ENCODE measurements around the gene RPL36. TPM values are rescaled to one million over a fixed set of nuclear protein-coding genes. Genes with fewer than 3 reads are reported as not detected.

RPL36 gene
- total RNA-seq, 1 experiment from 2014 or later, result 1,504 TPM

DNA sequence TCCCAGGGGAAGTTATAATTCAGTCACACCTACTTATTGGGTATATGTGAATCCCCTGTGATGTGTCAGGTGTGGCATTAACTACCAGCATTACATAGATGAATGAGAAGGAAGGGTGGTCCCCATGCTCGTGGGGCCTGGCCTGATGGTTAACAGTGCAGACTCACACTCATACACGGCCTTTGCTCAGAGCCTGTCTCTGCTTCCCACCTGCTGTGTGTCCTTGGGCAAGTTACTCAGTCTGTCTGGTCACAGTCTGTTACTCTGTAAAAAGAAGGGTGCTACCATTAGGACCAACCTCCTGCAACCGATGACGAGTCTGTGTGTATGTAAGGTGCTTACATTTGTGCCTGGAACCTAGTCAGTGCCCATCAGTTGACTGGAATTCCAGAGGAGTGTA is 43.4 kb upstream of the RPL36 start (continued):
- TF ChIP-seq CTCF (IDR thresholded peaks at IDR 0.05 in 2 of 3, conservative IDR thresholded peaks at IDR 0.05 in 1 of 3; ENCODE audit: borderline replicate concordance in 1 of 3, insufficient read depth in 1 of 3, low read depth in 2 of 3, low read length in 2 of 3) (no peak), POLR2AphosphoS5 (IDR thresholded peaks at IDR 0.05; ENCODE audit: low read depth, low read length) (no peak), CBX3 (IDR thresholded peaks at IDR 0.05; ENCODE audit: low read depth) (no peak), ELF1 (IDR thresholded peaks at IDR 0.05; ENCODE audit: borderline replicate concordance, low read depth) (no peak), EGR1 (IDR thresholded peaks at IDR 0.05; ENCODE audit: low read depth) (no peak), YY1 (IDR thresholded peaks at IDR 0.05; ENCODE audit: extremely low read depth, insufficient replicate concordance, low read depth, low read length) (no peak)
- TF ChIP-seq, protein P1, sequence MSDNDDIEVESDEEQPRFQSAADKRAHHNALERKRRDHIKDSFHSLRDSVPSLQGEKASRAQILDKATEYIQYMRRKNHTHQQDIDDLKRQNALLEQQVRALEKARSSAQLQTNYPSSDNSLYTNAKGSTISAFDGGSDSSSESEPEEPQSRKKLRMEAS (IDR thresholded peaks at IDR 0.05), result no peak

DNA sequence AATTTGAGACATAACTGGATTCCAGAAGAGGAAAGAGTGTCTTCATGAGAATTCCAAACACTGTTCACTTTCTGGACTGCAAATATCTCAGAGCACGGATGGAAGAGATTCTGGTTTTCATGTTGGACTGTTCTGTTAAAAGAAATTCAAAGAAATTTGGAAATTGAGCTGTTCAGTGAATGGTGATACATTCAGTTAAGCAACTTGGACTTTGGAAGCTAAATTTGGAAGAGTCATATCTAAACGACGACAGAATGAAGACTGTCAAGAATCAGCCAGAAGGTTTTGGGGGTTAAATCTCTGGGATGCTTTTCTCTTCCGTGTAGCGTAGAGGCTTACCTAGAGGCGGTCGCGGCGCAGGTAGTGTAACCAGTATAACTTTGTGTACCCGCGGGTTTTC is 41.6 kb upstream of the RPL36 start:
- Histone ChIP-seq H3K4me1 (ENCODE audit: control insufficient read depth in 1 of 2, insufficient read depth in 2 of 2, low read length in 2 of 2) (no peaks in the 10 kb centered on the region), H2AFZ (ENCODE audit: low read depth, low read length, poor library complexity, severe bottlenecking) (no peak overlapping the region), H3K9me3 (ENCODE audit: control insufficient read depth in 1 of 2, insufficient read depth in 1 of 2, low read depth in 1 of 2, low read length in 2 of 2) (no peaks in the 10 kb centered on the region), H3K36me3 (ENCODE audit: control insufficient read depth in 1 of 2, insufficient read depth in 2 of 2, low read length in 2 of 2) (peaks cover 73 to 87% of the 10 kb centered on the region in 2 experiments), H3K9me2 (ENCODE audit: insufficient read depth) (no peaks in the 10 kb centered on the region), H3K27me3 (ENCODE audit: insufficient read depth, low read length) (no peaks in the 10 kb centered on the region), H3K79me2 (ENCODE audit: insufficient read depth, low read length) (peaks cover 85% of the 10 kb centered on the region), H3K4me3 (replicated peaks in 1 of 2; ENCODE audit: low read depth in 1 of 2, low read length in 2 of 2) (no peak overlapping the region), H3K4me2 (ENCODE audit: low read length) (no peak overlapping the region), H4K20me1 (ENCODE audit: insufficient read depth) (peaks cover 10% of the 10 kb centered on the region; the same call in 1 of the 2 replicates), H3K9ac (ENCODE audit: low read length) (no peak overlapping the region), H3K27ac (ENCODE audit: low read depth, low read length) (no peak overlapping the region)
- BruUV-seq (replicated peaks), result no TSS peak
- RAD21 ChIA-PET (ENCODE audit: low non-redundant PET in 1 of 2, low total read pairs in 2 of 2, uncharacterized antibody in 2 of 2, unreplicated experiment in 2 of 2), result no interaction called here
- no peak for ATAC-seq
- DNase-seq (ENCODE audit: low read depth, low spot score), result no peak
- intact Hi-C loops (cut with micrococcal nuclease), result no loop called here
- POLR2A ChIA-PET, result no interaction called here
- CTCF ChIA-PET, result no interaction called here
- TF ChIP-seq, protein P2, sequence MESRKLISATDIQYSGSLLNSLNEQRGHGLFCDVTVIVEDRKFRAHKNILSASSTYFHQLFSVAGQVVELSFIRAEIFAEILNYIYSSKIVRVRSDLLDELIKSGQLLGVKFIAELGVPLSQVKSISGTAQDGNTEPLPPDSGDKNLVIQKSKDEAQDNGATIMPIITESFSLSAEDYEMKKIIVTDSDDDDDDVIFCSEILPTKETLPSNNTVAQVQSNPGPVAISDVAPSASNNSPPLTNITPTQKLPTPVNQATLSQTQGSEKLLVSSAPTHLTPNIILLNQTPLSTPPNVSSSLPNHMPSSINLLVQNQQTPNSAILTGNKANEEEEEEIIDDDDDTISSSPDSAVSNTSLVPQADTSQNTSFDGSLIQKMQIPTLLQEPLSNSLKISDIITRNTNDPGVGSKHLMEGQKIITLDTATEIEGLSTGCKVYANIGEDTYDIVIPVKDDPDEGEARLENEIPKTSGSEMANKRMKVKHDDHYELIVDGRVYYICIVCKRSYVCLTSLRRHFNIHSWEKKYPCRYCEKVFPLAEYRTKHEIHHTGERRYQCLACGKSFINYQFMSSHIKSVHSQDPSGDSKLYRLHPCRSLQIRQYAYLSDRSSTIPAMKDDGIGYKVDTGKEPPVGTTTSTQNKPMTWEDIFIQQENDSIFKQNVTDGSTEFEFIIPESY (IDR thresholded peaks at IDR 0.05; ENCODE audit: extremely low read depth, insufficient replicate concordance, low read length), result no peak
- TF ChIP-seq SRF (IDR thresholded peaks at IDR 0.05; ENCODE audit: low read depth) (no peak), EZH2phosphoT487 (IDR thresholded peaks at IDR 0.05; ENCODE audit: borderline replicate concordance) (no peak), YY1 (IDR thresholded peaks at IDR 0.05; ENCODE audit: extremely low read depth, insufficient replicate concordance, low read depth, low read length) (no peak), POLR2AphosphoS5 (IDR thresholded peaks at IDR 0.05; ENCODE audit: low read depth, low read length) (no peak), POLR2A (IDR thresholded peaks at IDR 0.05; ENCODE audit: borderline replicate concordance, extremely low read depth, insufficient read depth, insufficient read length) (no peak), EGR1 (IDR thresholded peaks at IDR 0.05; ENCODE audit: low read depth) (no peak), CTCF (IDR thresholded peaks at IDR 0.05 in 2 of 3, conservative IDR thresholded peaks at IDR 0.05 in 1 of 3; ENCODE audit: borderline replicate concordance in 1 of 3, insufficient read depth in 1 of 3, low read depth in 2 of 3, low read length in 2 of 3) (no peak), FOSL1 (IDR thresholded peaks at IDR 0.05; ENCODE audit: low read depth) (no peak)

Measured in HCT116 (cell line).